Stomach (tissue), 4 donors: Measurements from ENCODE around the gene ST14.

Source experiments
- CTCF ChIP-seq, 7 experiments: fragments of 450-650 bp in 4 of 7; fragments of 200-600 bp in 3 of 7; sonication (generic) in 3 of 7; IDR thresholded peaks; one replicate each; pipeline ENCODE4 v1.5.1; 2016 to 2019; ENCODE audit warnings: antibody characterized with exemption in 7 of 7, control low read depth in 2 of 7, mild to moderate bottlenecking in 1 of 7
- POLR2AphosphoS5 ChIP-seq, 3 donors: sonication (generic); formaldehyde crosslinking; IDR thresholded peaks; one replicate each; pipeline ENCODE4 v1.6.1; 2016; ENCODE audit warnings: antibody characterized with exemption in 3 of 3

GRCh38 chr11:130166457-130166784 is 6.8 kb downstream of the ST14 start:
- TF ChIP-seq POLR2AphosphoS5 (IDR thresholded peaks at IDR 0.05) (peak in 1 of 3 donors; percentile 24), CTCF (IDR thresholded peaks at IDR 0.05) (no peak)
